GM18907 (cell line): ENCODE results near the gene C1orf35.
A peak's percentile ranks its signal among the peaks of the same experiment; 100 is the strongest.

Experiments
- ATAC-seq: cut with Tn5 transposase; IDR thresholded peaks from one replicate; pipeline ENCODE4 v1.9.1; 2021; ENCODE audit warnings: mild to moderate bottlenecking, moderate library complexity; ENCODE audit not compliant: unreplicated experiment

C1orf35 gene

GRCh38 chr1:228109962-228110488 lies 6.9 kb upstream of the C1orf35 start:
- ATAC-seq = no peak

GRCh38 chr1:228109073-228109961 lies 6.2 kb upstream of the C1orf35 start, which contains the start of gene MRPL55:
Gene MRPL55, minus strand, starts transcription at chr1:228109299. Its CDS starts 1,039 bp downstream, at chr1:228108260.
- ATAC-seq = peak; percentile 91

- ATAC-seq = no peak
These were observed 5.6 kb upstream of the C1orf35 start for GRCh38 chr1:228108742-228109072.

GRCh38 chr1:228108055-228108690 lies 5.0 kb upstream of the C1orf35 start:
- ATAC-seq = no peak

- ATAC-seq = no peak
These were observed 4.5 kb upstream of the C1orf35 start for GRCh38 chr1:228107636-228108035.

- ATAC-seq = no peak
These were observed 3.6 kb upstream of the C1orf35 start for GRCh38 chr1:228106800-228107054.

- ATAC-seq = no peak
These were observed 3.1 kb upstream of the C1orf35 start for GRCh38 chr1:228105996-228106799.

GRCh38 chr1:228105270-228105995 lies 2.3 kb upstream of the C1orf35 start:
- no peak for ATAC-seq

GRCh38 chr1:228104526-228105269 lies 1.6 kb upstream of the C1orf35 start:
- no peak for ATAC-seq

GRCh38 chr1:228101994-228102790 lies 933 bp downstream of the C1orf35 start:
- peak; percentile 21 for ATAC-seq

- no peak for ATAC-seq
These were observed 1.5 kb downstream of the C1orf35 start for GRCh38 chr1:228101614-228101993.

- ATAC-seq = no peak
These were observed 2.1 kb downstream of the C1orf35 start for GRCh38 chr1:228100822-228101613.

- no peak for ATAC-seq
These were observed 3.8 kb downstream of the C1orf35 start for GRCh38 chr1:228099331-228099732.

- ATAC-seq = no peak
These were observed 4.7 kb downstream of the C1orf35 start for GRCh38 chr1:228098323-228098931.

GRCh38 chr1:228097333-228098081 lies 5.6 kb downstream of the C1orf35 start:
- no peak for ATAC-seq

- no peak for ATAC-seq
These were observed 6.5 kb downstream of the C1orf35 start for GRCh38 chr1:228096416-228097332.
